ENCODE measurements around the gene ATF2. TPM values are rescaled to one million over a fixed set of nuclear protein-coding genes. Genes with fewer than 3 reads are reported as not detected.

The ATF2 gene
- total and polyA plus RNA-seq, 10 donors, result 16.3 to 71.6 (median 59.5) TPM

- peak overlapping the region in 7 of 8 donors; percentile 68 to 97 (median 91) for H3K4me3 ChIP-seq
- intact Hi-C loops (cut with DNase I; ENCODE audit: low total_unique reads), result no loop called here
- no peaks in the 10 kb centered on the region for H3K9me3 ChIP-seq
- no peak for TF ChIP-seq CTCF (IDR thresholded peaks at IDR 0.05 in 8 of 11, conservative IDR thresholded peaks at IDR 0.05 in 3 of 11)
- TF ChIP-seq POLR2AphosphoS5 (IDR thresholded peaks at IDR 0.05), result no peak
- no peak for TF ChIP-seq POLR2A (IDR thresholded peaks at IDR 0.05)
- peak overlapping the region in 2 of 8 donors; percentile 97 to 98 for H3K27ac ChIP-seq
- H3K27me3 ChIP-seq (replicated peaks in 1 of 7), result no peaks in the 10 kb centered on the region
- no peak for DNase-seq
- H3K4me1 ChIP-seq, result peaks cover 7 to 81% (median 45%) of the 10 kb centered on the region in 6 donors
- WGBS, 5 donors, result 56 to 71% (median 62%) methylated on average over 9 of the region's 9 CpGs
- H3K36me3 ChIP-seq, result no peaks in the 10 kb centered on the region
These were observed 1.7 kb downstream of the ATF2 start for GRCh38 chr2:175166216-175166824.

GRCh38 chr2:175164235-175164634 lies 3.8 kb downstream of the ATF2 start:
- no peak overlapping the region for H3K4me3 ChIP-seq
- TF ChIP-seq POLR2A (IDR thresholded peaks at IDR 0.05) (no peak), CTCF (IDR thresholded peaks at IDR 0.05 in 8 of 11, conservative IDR thresholded peaks at IDR 0.05 in 3 of 11) (no peak), POLR2AphosphoS5 (IDR thresholded peaks at IDR 0.05) (no peak)
- H3K27me3 ChIP-seq (replicated peaks in 1 of 7), result no peaks in the 10 kb centered on the region
- peaks cover 7 to 80% (median 44%) of the 10 kb centered on the region in 6 donors for H3K4me1 ChIP-seq
- 84 to 94% (median 93%) methylated on average over 8 of the region's 8 CpGs for WGBS, 5 donors
- H3K27ac ChIP-seq, result no peak overlapping the region
- DNase-seq, result no peak
- H3K36me3 ChIP-seq, result no peaks in the 10 kb centered on the region
- H3K9me3 ChIP-seq, result no peaks in the 10 kb centered on the region
- intact Hi-C loops (cut with DNase I; ENCODE audit: low total_unique reads), result no loop called here

- intact Hi-C loops (cut with DNase I; ENCODE audit: low total_unique reads), result no loop called here
- Histone ChIP-seq H3K4me3 (no peak overlapping the region), H3K27ac (no peak overlapping the region), H3K36me3 (peaks cover 0 to 8% (median 0%) of the 10 kb centered on the region in 6 donors), H3K27me3 (replicated peaks in 1 of 7) (no peaks in the 10 kb centered on the region), H3K9me3 (no peaks in the 10 kb centered on the region), H3K4me1 (peaks cover 0 to 72% (median 18%) of the 10 kb centered on the region in 6 donors)
- 79 to 91% (median 90%) methylated on average over 4 of the region's 4 CpGs for WGBS, 5 donors
- no peak for DNase-seq
- TF ChIP-seq CTCF (IDR thresholded peaks at IDR 0.05 in 8 of 11, conservative IDR thresholded peaks at IDR 0.05 in 3 of 11), result no peak
- no peak for TF ChIP-seq POLR2A (IDR thresholded peaks at IDR 0.05)
- no peak for TF ChIP-seq POLR2AphosphoS5 (IDR thresholded peaks at IDR 0.05)
These were observed 9.1 kb downstream of the ATF2 start for GRCh38 chr2:175158894-175159293.

GRCh38 chr2:175156534-175156933 lies 11.5 kb downstream of the ATF2 start:
- Histone ChIP-seq H3K4me1 (peaks cover 0 to 78% (median 18%) of the 10 kb centered on the region in 6 donors), H3K27ac (no peak overlapping the region), H3K36me3 (peaks cover 0 to 8% (median 0%) of the 10 kb centered on the region in 6 donors), H3K9me3 (no peaks in the 10 kb centered on the region), H3K27me3 (replicated peaks in 1 of 7) (no peaks in the 10 kb centered on the region), H3K4me3 (no peak overlapping the region)
- WGBS, 5 donors, result 71 to 85% (median 74%) methylated on average over 5 of the region's 5 CpGs
- intact Hi-C loops (cut with DNase I; ENCODE audit: low total_unique reads), result no loop called here
- DNase-seq, result no peak
- TF ChIP-seq POLR2AphosphoS5 (IDR thresholded peaks at IDR 0.05) (no peak), CTCF (IDR thresholded peaks at IDR 0.05 in 8 of 11, conservative IDR thresholded peaks at IDR 0.05 in 3 of 11) (no peak), POLR2A (IDR thresholded peaks at IDR 0.05) (no peak)

Data from spleen (tissue), 11 donors.